Vagina (tissue), 2 donors: ENCODE measurements around the gene DAB2. TPM values are rescaled to one million over a fixed set of nuclear protein-coding genes. Genes with fewer than 3 reads are reported as not detected.

Source experiments
- DNase-seq, 2 donors: peaks; one replicate each; pipeline ENCODE4 v3.0.0-alpha.2; 2017; ENCODE audit errors: extremely low spot score in 2 of 2
- H3K27ac ChIP-seq: fragments of 200-600 bp; sonication (generic); one replicate; pipeline ENCODE4 v1.5.1; 2019
- H3K27me3 ChIP-seq: fragments of 200-600 bp; sonication (generic); one replicate; pipeline ENCODE4 v1.5.1; 2019
- H3K36me3 ChIP-seq, 2 donors: fragments of 200-600 bp; sonication (generic); one replicate each; pipeline ENCODE4 v1.5.1; 2017 to 2019
- H3K4me1 ChIP-seq: fragments of 200-600 bp; sonication (generic); one replicate; pipeline ENCODE4 v1.5.1; 2019
- H3K4me3 ChIP-seq, 2 donors: fragments of 200-600 bp; sonication (generic); 1 replicate in 1 of 2; 2 replicates in 1 of 2; pipeline ENCODE4 v1.5.1; 2016 to 2019
- H3K9me3 ChIP-seq: fragments of 200-600 bp; sonication (generic); one replicate; pipeline ENCODE4 v1.5.1; 2019
- CTCF ChIP-seq, 3 experiments: fragments of 450-650 bp in 2 of 3; fragments of 200-600 bp in 1 of 3; sonication (generic) in 1 of 3; IDR thresholded peaks; one replicate each; pipeline ENCODE4 v1.5.1; 2017 to 2019; ENCODE audit warnings: antibody characterized with exemption in 3 of 3, mild to moderate bottlenecking in 2 of 3, moderate library complexity in 2 of 3
- POLR2A ChIP-seq, 2 donors: fragments of 450-650 bp; IDR thresholded peaks; one replicate each; pipeline ENCODE4 v1.6.1; 2017; ENCODE audit warnings: antibody characterized with exemption in 2 of 2, mild to moderate bottlenecking in 2 of 2, moderate library complexity in 2 of 2
- POLR2AphosphoS5 ChIP-seq, 2 donors: sonication (generic); formaldehyde crosslinking; IDR thresholded peaks; one replicate each; pipeline ENCODE4 v1.9.0; 2017; ENCODE audit warnings: antibody characterized with exemption in 2 of 2, mild to moderate bottlenecking in 2 of 2, low read depth in 1 of 2; ENCODE audit not compliant: insufficient read depth in 1 of 2
- intact Hi-C: fragments of 100-400 bp; cut with DNase I; formaldehyde crosslinking; loops from one replicate; pipeline ENCODE4 v1.15.1; 2023
- total RNA-seq: library from RNA; depleted of rRNA; stranded (reverse); fragments of >200 nt; gene quantifications from one replicate; pipeline ENCODE4 v1.2.3, GENCODE V29; 2016

Gene DAB2
- total RNA-seq, 1 donor from 2014 or later, result 60.4 TPM

DNA sequence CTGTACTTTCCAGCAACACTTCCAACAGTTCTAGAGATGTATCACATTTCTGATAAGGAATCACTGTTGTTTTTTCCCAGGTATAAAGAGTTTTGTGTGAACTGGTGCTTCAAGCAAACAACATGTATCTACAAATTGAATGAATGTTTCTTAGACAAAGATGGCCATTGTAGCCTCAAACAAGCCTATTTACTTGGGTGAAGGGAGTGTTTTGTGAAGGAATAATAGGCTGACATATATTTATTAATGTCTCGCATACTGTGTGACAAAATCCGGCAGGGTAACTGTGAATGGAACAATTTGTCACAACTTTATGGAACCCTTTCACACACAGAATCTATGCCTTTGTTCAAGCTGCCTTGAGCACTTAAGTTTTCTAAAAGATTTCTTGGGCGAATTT, 24.8 kb upstream of the DAB2 start:
- intact Hi-C loops, result no loop called here

DNA sequence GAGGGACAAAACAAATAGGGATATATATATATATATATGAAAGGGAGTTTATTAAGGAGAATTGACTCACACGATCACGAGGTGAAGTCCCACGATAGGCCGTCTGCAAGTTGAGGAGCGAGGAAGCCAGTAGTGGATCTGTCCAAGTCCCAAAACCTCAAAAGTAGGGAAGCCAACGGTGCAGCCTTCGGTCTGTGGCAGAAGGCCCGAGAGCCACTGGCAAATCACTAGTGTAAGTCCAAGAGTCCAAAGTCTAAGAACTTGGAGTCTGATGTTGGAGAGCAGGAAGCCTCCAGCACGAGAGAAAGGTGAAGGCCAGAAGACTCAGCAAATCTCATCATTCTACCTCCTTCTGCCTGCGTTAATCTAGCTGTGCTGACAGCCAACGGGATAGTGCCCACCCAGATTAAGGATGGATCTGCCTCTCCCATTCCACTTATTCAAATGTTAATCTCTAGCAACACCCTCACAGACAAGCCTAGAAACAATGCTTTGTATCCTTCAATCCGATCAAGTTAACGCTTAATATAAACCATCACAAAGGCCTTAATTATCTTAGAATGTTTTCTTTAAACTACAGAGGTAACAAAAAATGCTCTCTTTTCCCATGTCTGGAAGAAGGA, 23.8 kb upstream of the DAB2 start:
- H3K4me3 ChIP-seq, result no peak overlapping the region
- intact Hi-C loops, result no loop called here
- no peaks in the 10 kb centered on the region for H3K4me1 ChIP-seq
- DNase-seq, result no peak
- no peaks in the 10 kb centered on the region for H3K9me3 ChIP-seq
- TF ChIP-seq POLR2AphosphoS5 (IDR thresholded peaks at IDR 0.05; ENCODE audit: insufficient read depth in 1 of 2, low read depth in 1 of 2) (no peak), CTCF (IDR thresholded peaks at IDR 0.05) (no peak), POLR2A (IDR thresholded peaks at IDR 0.05) (no peak)
- H3K36me3 ChIP-seq, result no peaks in the 10 kb centered on the region
- H3K27ac ChIP-seq, result no peak overlapping the region
- H3K27me3 ChIP-seq, result no peaks in the 10 kb centered on the region

More for the DNA sequence above, 24.8 kb upstream of the DAB2 start:
- no peaks in the 10 kb centered on the region for H3K27me3 ChIP-seq
- H3K9me3 ChIP-seq, result no peaks in the 10 kb centered on the region
- H3K4me1 ChIP-seq, result no peaks in the 10 kb centered on the region
- no peaks in the 10 kb centered on the region for H3K36me3 ChIP-seq
- no peak overlapping the region for H3K27ac ChIP-seq
- H3K4me3 ChIP-seq, result no peak overlapping the region
- no peak for TF ChIP-seq POLR2AphosphoS5 (IDR thresholded peaks at IDR 0.05; ENCODE audit: insufficient read depth in 1 of 2, low read depth in 1 of 2)
- no peak for TF ChIP-seq POLR2A (IDR thresholded peaks at IDR 0.05)
- no peak for TF ChIP-seq CTCF (IDR thresholded peaks at IDR 0.05)
- DNase-seq, result no peak

DNA sequence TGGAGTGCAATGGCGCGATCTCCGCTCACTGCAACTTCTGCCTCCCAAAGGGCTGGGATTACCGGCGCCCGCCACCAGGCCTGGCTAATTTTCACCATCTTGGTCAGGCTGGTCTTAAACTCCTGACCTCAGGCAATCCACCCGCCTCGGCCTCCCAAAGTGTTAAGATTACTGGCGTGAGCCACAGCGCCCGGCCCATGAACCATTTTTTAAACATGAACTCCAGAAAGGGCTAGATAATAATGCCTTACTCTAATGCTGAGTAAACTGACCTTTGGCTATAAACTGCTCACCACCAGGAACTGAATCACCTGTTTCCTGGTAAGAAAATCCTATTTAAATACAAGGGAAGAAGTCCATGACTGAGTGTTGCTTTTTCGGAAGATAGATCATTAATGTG, 23.2 kb upstream of the DAB2 start:
- DNase-seq, result no peak
- intact Hi-C loops, result no loop called here
- H3K27me3 ChIP-seq, result no peaks in the 10 kb centered on the region
- H3K9me3 ChIP-seq, result no peaks in the 10 kb centered on the region
- H3K4me3 ChIP-seq, result no peak overlapping the region
- TF ChIP-seq CTCF (IDR thresholded peaks at IDR 0.05), result no peak
- no peak for TF ChIP-seq POLR2AphosphoS5 (IDR thresholded peaks at IDR 0.05; ENCODE audit: insufficient read depth in 1 of 2, low read depth in 1 of 2)
- TF ChIP-seq POLR2A (IDR thresholded peaks at IDR 0.05), result no peak
- H3K36me3 ChIP-seq, result no peaks in the 10 kb centered on the region
- no peaks in the 10 kb centered on the region for H3K4me1 ChIP-seq
- H3K27ac ChIP-seq, result no peak overlapping the region

DNA sequence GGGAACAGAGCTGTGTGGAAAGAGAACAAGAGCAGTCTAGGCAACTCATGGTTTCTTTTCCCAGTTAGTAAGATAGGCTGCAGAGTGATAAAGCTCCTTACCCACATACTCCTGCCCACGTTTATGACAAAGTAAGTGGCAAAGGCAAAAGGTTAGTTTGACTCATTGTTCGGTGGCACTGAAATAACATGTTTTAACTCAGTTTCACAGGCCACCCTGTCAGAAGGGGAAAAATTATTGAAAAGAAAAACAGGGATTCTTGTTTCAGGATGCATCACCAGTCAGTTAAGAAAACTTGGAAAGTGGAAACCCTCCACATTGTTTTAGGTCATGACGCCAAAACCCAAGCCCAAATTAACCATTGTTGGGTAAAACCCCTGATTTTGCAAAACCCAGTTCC, 22.3 kb upstream of the DAB2 start:
- TF ChIP-seq POLR2A (IDR thresholded peaks at IDR 0.05), result no peak
- no peak for TF ChIP-seq CTCF (IDR thresholded peaks at IDR 0.05)
- TF ChIP-seq POLR2AphosphoS5 (IDR thresholded peaks at IDR 0.05; ENCODE audit: insufficient read depth in 1 of 2, low read depth in 1 of 2), result no peak
- Histone ChIP-seq H3K27me3 (no peaks in the 10 kb centered on the region), H3K36me3 (no peaks in the 10 kb centered on the region), H3K27ac (no peak overlapping the region), H3K4me3 (no peak overlapping the region), H3K9me3 (no peaks in the 10 kb centered on the region), H3K4me1 (no peaks in the 10 kb centered on the region)
- no peak for DNase-seq
- intact Hi-C loops, result no loop called here

DNA sequence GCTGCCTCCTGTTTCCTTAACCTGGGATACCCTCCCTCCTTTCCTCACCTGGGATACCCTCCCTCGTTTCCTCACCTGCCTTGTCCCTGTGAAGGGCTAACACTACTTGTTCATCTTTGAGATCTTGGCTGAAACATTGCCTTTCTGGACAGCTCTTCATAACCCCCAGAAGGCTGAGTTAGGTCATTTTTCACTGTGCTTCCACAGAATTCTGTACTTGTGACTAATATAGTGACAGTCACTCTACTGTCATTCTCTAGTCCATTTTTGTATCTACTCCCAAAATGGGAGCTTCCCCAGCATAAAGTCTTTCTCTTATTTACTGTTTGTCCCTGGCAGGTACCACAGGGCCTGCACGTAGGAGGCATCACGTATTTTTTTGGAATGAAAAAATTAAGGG, 21.5 kb upstream of the DAB2 start:
- H3K9me3 ChIP-seq, result no peaks in the 10 kb centered on the region
- peaks cover 5% of the 10 kb centered on the region for H3K4me1 ChIP-seq
- intact Hi-C loops, result no loop called here
- no peak for DNase-seq
- TF ChIP-seq CTCF (IDR thresholded peaks at IDR 0.05), result no peak
- TF ChIP-seq POLR2A (IDR thresholded peaks at IDR 0.05), result no peak
- TF ChIP-seq POLR2AphosphoS5 (IDR thresholded peaks at IDR 0.05; ENCODE audit: insufficient read depth in 1 of 2, low read depth in 1 of 2), result no peak
- no peak overlapping the region for H3K27ac ChIP-seq
- no peaks in the 10 kb centered on the region for H3K36me3 ChIP-seq
- H3K27me3 ChIP-seq, result no peaks in the 10 kb centered on the region
- no peak overlapping the region for H3K4me3 ChIP-seq
